Measurements from ENCODE around the gene MPP2. TPM values are rescaled to one million over a fixed set of nuclear protein-coding genes. Genes with fewer than 3 reads are reported as not detected.

The MPP2 gene
- total and polyA plus RNA-seq, 9 of the 15 experiments (the other 6 are each of a cell fraction or from before 2014, with no cell fraction given): 0.04 to 1.0 (median 0.24) TPM

DNA sequence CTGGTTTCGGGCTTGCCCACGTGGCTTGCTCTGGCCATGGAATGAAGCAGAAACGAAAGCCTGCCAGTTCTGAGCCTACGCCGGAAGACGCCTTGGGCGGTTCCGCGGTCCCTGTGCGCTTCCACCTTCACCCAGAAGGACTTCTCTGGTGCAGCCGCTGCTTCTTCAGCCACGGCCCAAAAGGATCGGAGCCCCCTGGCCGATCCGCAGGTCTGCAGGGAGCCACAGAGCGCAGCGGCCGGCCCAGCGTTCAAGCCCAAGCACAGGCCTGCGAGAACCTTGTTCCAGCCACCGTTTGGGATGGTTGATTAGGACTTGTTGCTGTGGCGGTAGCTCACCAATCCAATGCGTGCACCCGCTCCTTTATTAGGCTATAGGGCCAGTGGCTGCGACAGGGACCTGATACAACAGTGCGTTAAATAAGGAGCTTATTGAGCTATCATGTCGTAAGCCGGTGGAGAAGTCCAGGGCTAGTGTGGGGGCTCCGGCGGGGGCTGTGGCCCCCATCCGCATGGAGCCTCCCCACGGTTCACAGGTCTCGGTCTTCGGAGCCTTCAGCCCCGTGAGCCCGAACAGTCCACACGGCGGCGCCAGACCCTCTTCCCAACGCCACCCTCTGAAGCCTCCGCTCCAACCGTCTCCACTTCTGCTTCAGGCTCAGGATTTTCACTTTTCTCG, 10.2 kb upstream of the MPP2 start (continued):
- TF ChIP-seq STAT5A (IDR thresholded peaks at IDR 0.05; ENCODE audit: borderline replicate concordance, low read length): no peak
- no peak for TF ChIP-seq ZSCAN32 (CRISPR knock-in tag; IDR thresholded peaks at IDR 0.05)

- H2AFZ ChIP-seq (ENCODE audit: low read depth, low read length): no peak overlapping the region
- H3K9me3 ChIP-seq (replicated peaks; ENCODE audit: control insufficient read depth, insufficient read depth, low read depth, low read length): no peaks in the 10 kb centered on the region
- peaks cover 9 to 54% of the 10 kb centered on the region in 2 experiments; a peak in 4 of 5 replicates for H3K27me3 ChIP-seq (ENCODE audit: control insufficient read depth in 2 of 2, insufficient read depth in 2 of 2, low read length in 2 of 2)
- no peaks in the 10 kb centered on the region for H3K79me2 ChIP-seq (ENCODE audit: control insufficient read depth, insufficient read depth, low read length)
- H3K27ac ChIP-seq (ENCODE audit: extremely low read depth, low read depth, low read length): no peak overlapping the region
- no peaks in the 10 kb centered on the region for H3K36me3 ChIP-seq (ENCODE audit: control insufficient read depth, insufficient read depth, low read length)
- ChIA-PET POLR2A (interaction anchor here (1.0 kb wide), 2 partner anchors 8 to 70 kb away, joined by 3 read pairs; no protein-coding TSS in a partner anchor), CTCF (ENCODE audit: low intra/inter-chr PET ratio) (interaction anchor here (1.9 kb wide), 1 partner anchor 78 kb away, joined by 4 read pairs; no protein-coding TSS in a partner anchor)
- intact Hi-C loops (cut with micrococcal nuclease): no loop called here
- DNase-seq (ENCODE audit: extremely low read depth in 1 of 4, low spot score in 3 of 4): no peak
- ATAC-seq: no peak
- 7% methylated on average over 8 of the region's 8 CpGs for WGBS (ENCODE audit: insufficient coverage, low coverage, missing lambda C conversion rate)
- no peaks in the 10 kb centered on the region for H3K9me1 ChIP-seq (ENCODE audit: control insufficient read depth, insufficient read depth, low read length)
- no peak overlapping the region for H3K4me2 ChIP-seq (ENCODE audit: insufficient read depth, low read length)
- no peak for FAIRE-seq
- no peak overlapping the region for H3K4me3 ChIP-seq
- peak overlapping the region in 1 of 2 experiments; percentile 66; a peak in 2 of 4 replicates for H3K9ac ChIP-seq (ENCODE audit: insufficient read depth in 1 of 2, low read depth in 2 of 2, low read length in 2 of 2)
- in situ Hi-C loops (cut with MboI): no loop called here
- no TSS peak for BruUV-seq (replicated peaks)
- no peaks in the 10 kb centered on the region for H4K20me1 ChIP-seq (replicated peaks; ENCODE audit: control insufficient read depth, insufficient read depth, low read length)
- TF ChIP-seq BRF1 (IDR thresholded peaks at IDR 0.05; ENCODE audit: borderline replicate concordance, extremely low read depth, insufficient read length) (no peak), LARP7 (IDR thresholded peaks at IDR 0.05) (no peak), PHB2 (IDR thresholded peaks at IDR 0.05; ENCODE audit: low read depth) (no peak), ZFP1 (CRISPR knock-in tag; IDR thresholded peaks at IDR 0.05) (no peak), HOMEZ (CRISPR knock-in tag; IDR thresholded peaks at IDR 0.05) (no peak), ETV1 (tag; conservative IDR thresholded peaks at IDR 0.05; ENCODE audit: low read depth) (no peak), POLR3G (IDR thresholded peaks at IDR 0.05; ENCODE audit: extremely low read depth, insufficient read length, insufficient replicate concordance) (no peak), SLC30A9 (CRISPR knock-in tag; IDR thresholded peaks at IDR 0.05) (no peak)
- TF ChIP-seq, protein P1, sequence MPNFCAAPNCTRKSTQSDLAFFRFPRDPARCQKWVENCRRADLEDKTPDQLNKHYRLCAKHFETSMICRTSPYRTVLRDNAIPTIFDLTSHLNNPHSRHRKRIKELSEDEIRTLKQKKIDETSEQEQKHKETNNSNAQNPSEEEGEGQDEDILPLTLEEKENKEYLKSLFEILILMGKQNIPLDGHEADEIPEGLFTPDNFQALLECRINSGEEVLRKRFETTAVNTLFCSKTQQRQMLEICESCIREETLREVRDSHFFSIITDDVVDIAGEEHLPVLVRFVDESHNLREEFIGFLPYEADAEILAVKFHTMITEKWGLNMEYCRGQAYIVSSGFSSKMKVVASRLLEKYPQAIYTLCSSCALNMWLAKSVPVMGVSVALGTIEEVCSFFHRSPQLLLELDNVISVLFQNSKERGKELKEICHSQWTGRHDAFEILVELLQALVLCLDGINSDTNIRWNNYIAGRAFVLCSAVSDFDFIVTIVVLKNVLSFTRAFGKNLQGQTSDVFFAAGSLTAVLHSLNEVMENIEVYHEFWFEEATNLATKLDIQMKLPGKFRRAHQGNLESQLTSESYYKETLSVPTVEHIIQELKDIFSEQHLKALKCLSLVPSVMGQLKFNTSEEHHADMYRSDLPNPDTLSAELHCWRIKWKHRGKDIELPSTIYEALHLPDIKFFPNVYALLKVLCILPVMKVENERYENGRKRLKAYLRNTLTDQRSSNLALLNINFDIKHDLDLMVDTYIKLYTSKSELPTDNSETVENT (CRISPR knock-in tag; IDR thresholded peaks at IDR 0.05): no peak
- H3K4me1 ChIP-seq (replicated peaks in 1 of 2; ENCODE audit: control insufficient read depth in 2 of 2, insufficient read depth in 2 of 2, low read length in 2 of 2): peaks cover 0 to 10% of the 10 kb centered on the region in 2 experiments; a peak in 2 of 5 replicates
Observed at GRCh38 chr17:43917016-43917347, 9.6 kb upstream of the MPP2 start.

All from K562 (cell line).